Measurements from ENCODE around the gene ST8SIA2.

DNA sequence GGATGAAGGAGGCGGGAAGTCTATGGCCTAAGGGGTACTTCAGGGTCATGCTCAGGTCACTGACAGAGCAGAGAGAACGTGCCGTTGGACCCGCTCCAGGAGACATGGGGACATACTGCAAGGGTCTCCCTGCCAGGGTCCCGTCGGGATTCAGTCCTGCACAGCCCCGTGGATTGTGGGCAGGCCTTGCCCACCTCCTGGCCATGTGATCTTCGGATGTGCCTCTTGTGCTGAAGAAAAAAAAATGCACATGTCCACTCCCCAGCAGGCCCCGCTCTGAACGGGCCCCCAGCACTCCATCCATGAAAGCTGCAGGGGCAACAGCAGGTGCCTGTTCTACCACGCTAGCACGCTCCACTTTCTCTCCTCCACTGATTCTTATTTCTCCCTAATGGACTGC lies 22.9 kb downstream of the ST8SIA2 start:
- TF ChIP-seq, protein P1, sequence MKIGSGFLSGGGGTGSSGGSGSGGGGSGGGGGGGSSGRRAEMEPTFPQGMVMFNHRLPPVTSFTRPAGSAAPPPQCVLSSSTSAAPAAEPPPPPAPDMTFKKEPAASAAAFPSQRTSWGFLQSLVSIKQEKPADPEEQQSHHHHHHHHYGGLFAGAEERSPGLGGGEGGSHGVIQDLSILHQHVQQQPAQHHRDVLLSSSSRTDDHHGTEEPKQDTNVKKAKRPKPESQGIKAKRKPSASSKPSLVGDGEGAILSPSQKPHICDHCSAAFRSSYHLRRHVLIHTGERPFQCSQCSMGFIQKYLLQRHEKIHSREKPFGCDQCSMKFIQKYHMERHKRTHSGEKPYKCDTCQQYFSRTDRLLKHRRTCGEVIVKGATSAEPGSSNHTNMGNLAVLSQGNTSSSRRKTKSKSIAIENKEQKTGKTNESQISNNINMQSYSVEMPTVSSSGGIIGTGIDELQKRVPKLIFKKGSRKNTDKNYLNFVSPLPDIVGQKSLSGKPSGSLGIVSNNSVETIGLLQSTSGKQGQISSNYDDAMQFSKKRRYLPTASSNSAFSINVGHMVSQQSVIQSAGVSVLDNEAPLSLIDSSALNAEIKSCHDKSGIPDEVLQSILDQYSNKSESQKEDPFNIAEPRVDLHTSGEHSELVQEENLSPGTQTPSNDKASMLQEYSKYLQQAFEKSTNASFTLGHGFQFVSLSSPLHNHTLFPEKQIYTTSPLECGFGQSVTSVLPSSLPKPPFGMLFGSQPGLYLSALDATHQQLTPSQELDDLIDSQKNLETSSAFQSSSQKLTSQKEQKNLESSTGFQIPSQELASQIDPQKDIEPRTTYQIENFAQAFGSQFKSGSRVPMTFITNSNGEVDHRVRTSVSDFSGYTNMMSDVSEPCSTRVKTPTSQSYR (CRISPR knock-in tag; IDR thresholded peaks at IDR 0.05): no peak
- TF ChIP-seq, protein P2, sequence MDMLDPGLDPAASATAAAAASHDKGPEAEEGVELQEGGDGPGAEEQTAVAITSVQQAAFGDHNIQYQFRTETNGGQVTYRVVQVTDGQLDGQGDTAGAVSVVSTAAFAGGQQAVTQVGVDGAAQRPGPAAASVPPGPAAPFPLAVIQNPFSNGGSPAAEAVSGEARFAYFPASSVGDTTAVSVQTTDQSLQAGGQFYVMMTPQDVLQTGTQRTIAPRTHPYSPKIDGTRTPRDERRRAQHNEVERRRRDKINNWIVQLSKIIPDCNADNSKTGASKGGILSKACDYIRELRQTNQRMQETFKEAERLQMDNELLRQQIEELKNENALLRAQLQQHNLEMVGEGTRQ (CRISPR knock-in tag; IDR thresholded peaks at IDR 0.05): no peak
- TF ChIP-seq NFE2L1 (CRISPR knock-in tag; IDR thresholded peaks at IDR 0.05) (no peak), NR1H2 (CRISPR knock-in tag; IDR thresholded peaks at IDR 0.05) (no peak), ETV6 (CRISPR knock-in tag; IDR thresholded peaks at IDR 0.05) (no peak), ZNF138 (CRISPR knock-in tag; conservative IDR thresholded peaks at IDR 0.05) (no peak), NR2C2 (CRISPR knock-in tag; IDR thresholded peaks at IDR 0.05) (no peak), CREB1 (CRISPR knock-in tag; IDR thresholded peaks at IDR 0.05) (no peak), SP1 (CRISPR knock-in tag; conservative IDR thresholded peaks at IDR 0.05) (no peak), TEAD4 (CRISPR knock-in tag; IDR thresholded peaks at IDR 0.05) (no peak)
- TF ChIP-seq, protein P3, sequence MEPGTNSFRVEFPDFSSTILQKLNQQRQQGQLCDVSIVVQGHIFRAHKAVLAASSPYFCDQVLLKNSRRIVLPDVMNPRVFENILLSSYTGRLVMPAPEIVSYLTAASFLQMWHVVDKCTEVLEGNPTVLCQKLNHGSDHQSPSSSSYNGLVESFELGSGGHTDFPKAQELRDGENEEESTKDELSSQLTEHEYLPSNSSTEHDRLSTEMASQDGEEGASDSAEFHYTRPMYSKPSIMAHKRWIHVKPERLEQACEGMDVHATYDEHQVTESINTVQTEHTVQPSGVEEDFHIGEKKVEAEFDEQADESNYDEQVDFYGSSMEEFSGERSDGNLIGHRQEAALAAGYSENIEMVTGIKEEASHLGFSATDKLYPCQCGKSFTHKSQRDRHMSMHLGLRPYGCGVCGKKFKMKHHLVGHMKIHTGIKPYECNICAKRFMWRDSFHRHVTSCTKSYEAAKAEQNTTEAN (CRISPR knock-in tag; IDR thresholded peaks at IDR 0.05): no peak
- TF ChIP-seq, protein P4, sequence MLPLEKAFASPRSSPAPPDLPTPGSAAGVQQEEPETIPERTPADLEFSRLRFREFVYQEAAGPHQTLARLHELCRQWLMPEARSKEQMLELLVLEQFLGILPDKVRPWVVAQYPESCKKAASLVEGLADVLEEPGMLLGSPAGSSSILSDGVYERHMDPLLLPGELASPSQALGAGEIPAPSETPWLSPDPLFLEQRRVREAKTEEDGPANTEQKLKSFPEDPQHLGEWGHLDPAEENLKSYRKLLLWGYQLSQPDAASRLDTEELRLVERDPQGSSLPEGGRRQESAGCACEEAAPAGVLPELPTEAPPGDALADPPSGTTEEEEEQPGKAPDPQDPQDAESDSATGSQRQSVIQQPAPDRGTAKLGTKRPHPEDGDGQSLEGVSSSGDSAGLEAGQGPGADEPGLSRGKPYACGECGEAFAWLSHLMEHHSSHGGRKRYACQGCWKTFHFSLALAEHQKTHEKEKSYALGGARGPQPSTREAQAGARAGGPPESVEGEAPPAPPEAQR (CRISPR knock-in tag; IDR thresholded peaks at IDR 0.05): no peak
- TF ChIP-seq, protein P5, sequence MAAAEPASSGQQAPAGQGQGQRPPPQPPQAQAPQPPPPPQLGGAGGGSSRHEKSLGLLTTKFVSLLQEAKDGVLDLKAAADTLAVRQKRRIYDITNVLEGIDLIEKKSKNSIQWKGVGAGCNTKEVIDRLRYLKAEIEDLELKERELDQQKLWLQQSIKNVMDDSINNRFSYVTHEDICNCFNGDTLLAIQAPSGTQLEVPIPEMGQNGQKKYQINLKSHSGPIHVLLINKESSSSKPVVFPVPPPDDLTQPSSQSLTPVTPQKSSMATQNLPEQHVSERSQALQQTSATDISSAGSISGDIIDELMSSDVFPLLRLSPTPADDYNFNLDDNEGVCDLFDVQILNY (CRISPR knock-in tag; IDR thresholded peaks at IDR 0.05): no peak
- TF ChIP-seq, protein P6, sequence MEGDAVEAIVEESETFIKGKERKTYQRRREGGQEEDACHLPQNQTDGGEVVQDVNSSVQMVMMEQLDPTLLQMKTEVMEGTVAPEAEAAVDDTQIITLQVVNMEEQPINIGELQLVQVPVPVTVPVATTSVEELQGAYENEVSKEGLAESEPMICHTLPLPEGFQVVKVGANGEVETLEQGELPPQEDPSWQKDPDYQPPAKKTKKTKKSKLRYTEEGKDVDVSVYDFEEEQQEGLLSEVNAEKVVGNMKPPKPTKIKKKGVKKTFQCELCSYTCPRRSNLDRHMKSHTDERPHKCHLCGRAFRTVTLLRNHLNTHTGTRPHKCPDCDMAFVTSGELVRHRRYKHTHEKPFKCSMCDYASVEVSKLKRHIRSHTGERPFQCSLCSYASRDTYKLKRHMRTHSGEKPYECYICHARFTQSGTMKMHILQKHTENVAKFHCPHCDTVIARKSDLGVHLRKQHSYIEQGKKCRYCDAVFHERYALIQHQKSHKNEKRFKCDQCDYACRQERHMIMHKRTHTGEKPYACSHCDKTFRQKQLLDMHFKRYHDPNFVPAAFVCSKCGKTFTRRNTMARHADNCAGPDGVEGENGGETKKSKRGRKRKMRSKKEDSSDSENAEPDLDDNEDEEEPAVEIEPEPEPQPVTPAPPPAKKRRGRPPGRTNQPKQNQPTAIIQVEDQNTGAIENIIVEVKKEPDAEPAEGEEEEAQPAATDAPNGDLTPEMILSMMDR (IDR thresholded peaks at IDR 0.05): no peak

Measured in WTC11 (cell line).